ENCODE data around the gene SKAP1. TPM values are rescaled to one million over a fixed set of nuclear protein-coding genes. Genes with fewer than 3 reads are reported as not detected.

The SKAP1 gene
- total RNA-seq, 1 donor from 2014 or later: 0.49 TPM

- Mint-ChIP-seq H3K4me1 (no peaks in the 10 kb centered on the region), H3K36me3 (ENCODE audit: low read depth) (no peaks in the 10 kb centered on the region), H3K27me3 (ENCODE audit: low read depth) (peaks cover 91% of the 10 kb centered on the region), H3K4me3 (no peak overlapping the region), H3K27ac (ENCODE audit: unreplicated experiment) (no peak overlapping the region), H3K9me3 (no peaks in the 10 kb centered on the region)
- TF ChIP-seq CTCF (conservative IDR thresholded peaks at IDR 0.05): no peak
- DNase-seq (ENCODE audit: low read depth, low spot score): no peak
Observed at GRCh38 chr17:48391444-48391843, 38.6 kb downstream of the SKAP1 start.

GRCh38 chr17:48389903-48390302, 40.1 kb downstream of the SKAP1 start:
- H3K36me3 Mint-ChIP-seq (ENCODE audit: low read depth): no peaks in the 10 kb centered on the region
- H3K27me3 Mint-ChIP-seq (ENCODE audit: low read depth): peaks cover 90% of the 10 kb centered on the region
- no peaks in the 10 kb centered on the region for H3K4me1 Mint-ChIP-seq
- no peak overlapping the region for H3K4me3 Mint-ChIP-seq
- H3K9me3 Mint-ChIP-seq: peaks cover 3% of the 10 kb centered on the region
- DNase-seq (ENCODE audit: low read depth, low spot score): no peak
- TF ChIP-seq CTCF (conservative IDR thresholded peaks at IDR 0.05): no peak
- no peak overlapping the region for H3K27ac Mint-ChIP-seq (ENCODE audit: unreplicated experiment)

GRCh38 chr17:48388955-48389743, 40.9 kb downstream of the SKAP1 start:
- Mint-ChIP-seq H3K4me3 (no peak overlapping the region), H3K36me3 (ENCODE audit: low read depth) (no peaks in the 10 kb centered on the region), H3K9me3 (peaks cover 3% of the 10 kb centered on the region), H3K27ac (ENCODE audit: unreplicated experiment) (no peak overlapping the region), H3K4me1 (no peaks in the 10 kb centered on the region), H3K27me3 (ENCODE audit: low read depth) (peaks cover 90% of the 10 kb centered on the region)
- TF ChIP-seq CTCF (conservative IDR thresholded peaks at IDR 0.05): no peak
- DNase-seq (ENCODE audit: low read depth, low spot score): no peak

GRCh38 chr17:48386826-48387225, 43.2 kb downstream of the SKAP1 start:
- no peak for DNase-seq (ENCODE audit: low read depth, low spot score)
- Mint-ChIP-seq H3K27ac (ENCODE audit: unreplicated experiment) (no peak overlapping the region), H3K27me3 (ENCODE audit: low read depth) (peaks cover 93% of the 10 kb centered on the region), H3K4me1 (no peaks in the 10 kb centered on the region), H3K4me3 (no peak overlapping the region), H3K9me3 (peaks cover 3% of the 10 kb centered on the region), H3K36me3 (ENCODE audit: low read depth) (no peaks in the 10 kb centered on the region)
- no peak for TF ChIP-seq CTCF (conservative IDR thresholded peaks at IDR 0.05)

- no peak for DNase-seq (ENCODE audit: low read depth, low spot score)
- Mint-ChIP-seq H3K36me3 (ENCODE audit: low read depth) (no peaks in the 10 kb centered on the region), H3K27ac (ENCODE audit: unreplicated experiment) (no peak overlapping the region), H3K4me3 (no peak overlapping the region), H3K4me1 (no peaks in the 10 kb centered on the region), H3K9me3 (peaks cover 6% of the 10 kb centered on the region), H3K27me3 (ENCODE audit: low read depth) (peaks cover 94% of the 10 kb centered on the region)
- TF ChIP-seq CTCF (conservative IDR thresholded peaks at IDR 0.05): no peak
Observed at GRCh38 chr17:48385319-48385718, 44.7 kb downstream of the SKAP1 start.

Measured in neural crest cell (in vitro differentiated cells).